Hematopoietic multipotent progenitor cell treated with erythropoietin and hydrocortisone succinate and interleukin-3 and kit ligand, for 6 days (in vitro differentiated cells): ENCODE measurements around the gene SLU7.

Experiments
- DNase-seq: peaks from one replicate; pipeline ENCODE4 v3.0.0-alpha.2; 2015

The SLU7 gene

DNA sequence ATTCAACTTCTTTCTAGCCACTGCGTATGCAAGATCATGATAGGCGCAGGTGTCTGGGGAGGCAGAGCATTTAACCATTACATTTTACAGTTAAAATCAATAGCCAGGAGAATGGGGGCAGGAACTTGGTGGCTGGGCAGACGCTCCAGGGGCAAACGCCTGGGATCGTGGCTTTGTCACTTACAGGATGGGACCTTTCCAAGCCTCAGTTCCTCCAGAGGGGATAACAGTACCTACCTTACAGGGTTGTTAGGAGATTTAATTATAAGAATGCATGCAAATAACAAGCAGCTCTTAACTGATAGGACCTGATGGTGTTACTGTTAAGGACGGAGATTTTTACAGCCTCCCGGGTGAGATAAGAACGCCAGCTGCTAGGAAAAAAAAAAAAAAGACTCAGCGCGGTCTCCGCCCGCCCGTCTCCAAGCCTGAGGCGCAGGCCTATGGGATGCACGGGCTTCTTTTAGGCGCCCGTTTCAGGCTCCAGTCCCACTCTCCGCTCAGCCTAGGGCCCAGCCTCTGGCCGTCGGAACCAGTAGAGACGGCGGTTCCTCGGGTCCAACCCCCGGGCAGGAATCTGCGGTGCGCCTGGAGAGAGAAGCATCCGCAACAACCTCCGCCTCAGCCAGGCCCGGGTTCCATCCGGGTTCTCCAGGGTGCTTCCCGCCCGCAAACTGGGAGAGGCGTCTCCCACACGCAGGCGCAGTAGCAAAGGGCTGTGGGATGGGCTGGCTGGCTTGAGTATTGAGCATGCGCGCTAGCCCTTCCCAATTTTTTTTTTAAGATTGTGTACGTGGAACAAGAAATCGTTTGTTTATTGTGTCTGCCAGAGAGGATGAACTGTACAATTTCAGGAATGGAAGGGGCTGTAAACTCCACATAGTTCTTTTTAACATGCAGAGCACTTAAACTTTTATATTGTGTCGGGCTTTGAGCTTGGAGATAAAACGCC, 19.2 kb downstream of the SLU7 start, which contains the start of gene FAM200C:
FAM200C (minus strand) TSS at position 653 of the 952 bp plus-strand sequence. CDS start 4,564 bp downstream, outside the sequence.
- DNase-seq = peak; percentile 96

DNA sequence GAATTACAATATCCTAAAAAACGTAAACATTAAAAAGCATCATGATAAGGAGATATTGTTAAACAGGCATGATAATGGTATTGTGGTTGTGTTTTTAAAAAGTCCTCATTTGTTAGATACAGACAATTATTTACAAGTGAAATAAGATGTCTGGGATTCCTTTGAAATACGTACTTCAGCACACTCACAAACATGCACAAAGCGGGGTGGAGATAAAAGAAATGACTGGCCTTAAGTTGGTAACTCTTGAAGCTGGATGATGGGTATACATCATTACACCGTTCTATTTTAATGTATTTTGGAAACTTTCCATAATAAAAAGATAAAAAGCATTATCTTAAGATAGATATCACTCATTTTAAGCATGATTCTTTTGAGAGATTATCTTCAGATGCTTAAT, 20.1 kb downstream of the SLU7 start:
- peak; percentile 26 for DNase-seq

- no peak for DNase-seq
Measured at GRCh38 chr5:160397492-160397891, 21.4 kb downstream of the SLU7 start.

GRCh38 chr5:160395111-160395510, 23.8 kb downstream of the SLU7 start:
- DNase-seq = no peak

DNA sequence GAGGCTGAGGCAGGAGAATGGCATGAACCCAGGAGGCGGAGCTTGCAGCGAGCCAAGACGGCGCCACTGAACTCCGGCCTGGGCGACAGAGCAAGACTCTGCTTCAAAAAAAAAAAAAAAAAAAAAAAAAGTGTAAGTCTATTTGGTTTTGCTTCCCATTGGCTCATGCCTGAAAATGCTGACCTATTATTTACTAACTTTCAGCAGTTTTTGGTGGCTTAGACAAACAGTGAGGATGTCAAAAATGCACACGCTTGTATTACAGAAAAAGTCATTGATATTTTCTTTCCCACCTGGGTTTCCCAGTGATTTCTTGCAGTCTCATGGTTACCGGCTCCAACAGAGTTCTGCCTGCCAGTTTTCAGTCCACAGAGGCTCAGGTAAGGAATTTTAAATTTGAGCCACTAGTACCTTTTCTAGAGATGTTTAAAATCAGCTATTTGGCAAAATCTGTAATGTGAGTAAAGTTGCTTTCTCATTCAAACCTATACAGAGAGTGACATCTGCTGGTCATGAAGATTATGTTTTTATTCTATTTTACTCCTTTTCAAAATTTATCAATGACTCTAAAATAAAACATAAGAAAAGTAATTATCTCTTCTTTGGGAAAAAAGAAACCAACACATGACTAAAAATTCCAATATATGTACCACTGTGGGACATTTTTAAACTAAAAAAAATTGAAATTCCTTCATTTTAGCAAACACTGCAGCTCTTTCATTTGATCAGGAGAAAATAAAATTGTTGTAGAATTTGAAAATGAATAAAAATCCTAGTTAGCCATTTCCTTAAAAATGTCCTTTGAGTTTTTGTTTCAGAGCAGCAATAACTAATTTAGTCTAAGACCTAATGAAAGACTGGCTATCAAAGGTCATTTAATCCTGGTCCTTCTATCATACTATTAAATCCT, 27.8 kb downstream of the SLU7 start:
- DNase-seq = peak; percentile 79

DNA sequence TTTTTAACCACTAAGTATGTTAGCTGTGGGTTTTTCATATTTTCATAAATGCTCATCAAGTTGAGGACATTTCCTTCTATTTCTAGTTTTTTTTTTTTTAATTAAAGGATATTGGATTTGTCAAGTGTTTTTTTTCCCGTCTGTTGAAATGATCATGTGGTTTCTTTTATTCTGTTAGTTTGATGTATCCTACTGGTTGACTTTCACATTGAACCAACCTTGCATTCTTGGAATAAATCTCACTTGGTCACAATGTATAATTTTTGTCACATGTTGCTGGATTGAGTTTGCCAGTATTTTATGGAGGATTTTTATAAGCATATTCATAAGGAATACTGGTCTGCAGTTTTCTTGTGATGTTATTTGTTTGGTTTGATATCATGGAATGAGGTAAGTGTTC, 31.4 kb downstream of the SLU7 start:
- no peak for DNase-seq

- DNase-seq = no peak
Measured at GRCh38 chr5:160385496-160385895, 33.4 kb downstream of the SLU7 start.

DNA sequence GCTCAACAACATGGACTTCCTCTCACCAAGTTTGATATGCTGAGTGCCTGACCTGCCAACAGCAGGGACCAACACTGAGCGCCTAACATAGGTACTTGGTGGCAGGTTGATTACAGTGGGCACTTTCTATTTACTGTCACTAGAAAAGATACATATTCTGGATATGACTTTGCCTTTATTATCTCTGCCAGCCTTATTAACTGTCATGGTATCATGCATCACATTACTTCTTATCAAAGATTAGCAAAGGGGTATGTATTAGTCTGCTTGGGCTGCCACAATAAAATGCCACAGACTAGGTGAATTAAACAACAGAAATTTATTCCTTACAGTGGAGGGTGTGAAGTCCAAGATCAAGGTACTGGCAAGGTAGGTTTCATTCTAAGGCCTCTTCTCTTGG, 34.2 kb downstream of the SLU7 start:
- peak; percentile 53 for DNase-seq

DNA sequence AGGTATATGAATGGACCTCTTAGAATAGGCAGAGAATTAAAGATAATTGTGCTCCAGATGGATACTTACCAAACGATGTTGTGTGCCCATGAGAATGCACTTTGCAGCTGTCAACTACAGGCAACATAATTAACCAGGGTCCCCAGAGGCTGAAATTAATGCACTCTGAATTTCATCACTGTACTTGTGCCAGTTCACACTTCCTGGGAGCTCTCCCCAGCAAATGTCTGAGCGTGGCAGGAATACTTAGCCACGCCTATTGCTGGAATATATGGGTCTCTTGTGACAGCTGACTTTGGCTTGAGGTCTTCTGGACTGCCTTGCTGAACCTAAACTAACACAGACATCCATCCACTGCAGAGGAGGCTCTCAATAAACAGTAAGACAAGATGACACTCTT, 36.5 kb downstream of the SLU7 start:
- no peak for DNase-seq

DNA sequence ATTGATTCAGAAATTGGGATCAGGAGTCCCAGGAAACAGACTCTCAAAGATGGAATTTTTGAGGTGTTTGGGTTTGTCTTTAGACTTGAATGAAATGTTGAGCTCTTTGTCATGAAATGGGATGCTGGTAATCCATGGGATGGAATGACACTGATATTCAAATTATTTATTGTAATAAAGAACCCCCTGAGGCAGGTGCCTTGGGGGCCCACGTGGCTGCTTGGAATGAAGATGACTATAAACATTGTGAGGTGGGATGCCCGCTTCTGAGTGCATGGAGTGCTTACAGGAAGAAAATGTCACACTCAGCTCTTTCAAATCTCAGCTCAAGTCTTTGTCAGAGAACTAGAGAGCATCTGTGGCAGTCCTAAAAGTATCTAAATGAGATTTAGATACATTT, 38.8 kb downstream of the SLU7 start:
- DNase-seq = no peak

DNA sequence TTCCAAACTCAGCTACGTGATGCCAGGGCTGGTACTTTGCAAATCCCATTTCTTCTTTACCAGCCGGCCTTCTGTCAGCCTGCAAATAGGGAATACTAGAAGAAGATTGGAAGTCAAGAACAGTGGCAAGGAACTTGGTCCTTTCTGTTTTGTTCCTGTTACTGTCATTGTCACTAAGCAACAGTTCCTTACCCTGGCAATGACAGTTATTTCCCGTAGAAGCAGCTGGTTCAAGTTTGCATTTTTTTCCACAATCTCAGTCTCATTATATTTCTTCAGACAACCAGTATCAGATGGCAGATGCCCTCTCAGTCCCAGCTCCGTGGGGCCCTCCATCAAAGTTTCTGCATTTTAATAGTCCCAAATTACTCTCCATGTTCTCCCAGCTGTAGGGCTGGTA, 39.4 kb downstream of the SLU7 start:
- DNase-seq = no peak

DNA sequence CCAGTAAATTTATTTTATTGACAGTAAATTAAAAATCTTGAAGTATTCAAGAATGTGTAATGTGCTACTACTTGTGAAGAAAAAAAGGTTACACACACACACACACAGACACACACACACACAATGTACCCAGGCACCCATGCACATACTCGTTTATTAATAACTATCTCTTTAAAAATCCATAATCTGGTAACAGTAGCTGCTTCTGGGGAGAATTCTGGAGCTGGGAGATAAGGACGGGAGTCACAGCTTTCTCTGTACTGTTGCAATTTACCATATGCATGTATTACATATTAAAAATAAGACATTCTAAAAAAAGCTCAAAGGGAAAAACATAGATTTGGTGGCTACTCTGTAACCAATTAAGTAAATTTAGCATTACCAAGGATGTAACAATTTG, 40.6 kb downstream of the SLU7 start:
- DNase-seq = peak; percentile 85

GRCh38 chr5:160377651-160378050, 41.2 kb downstream of the SLU7 start:
- no peak for DNase-seq

DNA sequence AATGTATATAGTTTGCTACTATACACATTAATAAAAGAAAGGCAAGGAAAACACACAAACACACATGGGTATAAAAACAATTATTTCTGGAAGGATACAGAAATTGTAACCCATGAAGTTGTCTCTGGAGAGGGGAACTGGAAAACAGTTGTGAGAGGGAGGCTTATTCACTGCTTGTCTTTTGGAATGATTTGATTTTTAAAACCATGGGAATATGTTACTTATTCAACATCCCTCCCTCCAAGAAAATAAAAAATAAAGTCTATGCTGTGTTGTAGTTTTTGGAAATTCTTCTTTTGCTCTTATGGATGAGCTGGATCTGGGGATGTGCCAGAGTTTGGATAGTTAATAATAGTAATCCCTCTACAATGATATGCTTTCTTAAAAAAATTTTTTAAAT, 42.5 kb downstream of the SLU7 start:
- DNase-seq = no peak

DNA sequence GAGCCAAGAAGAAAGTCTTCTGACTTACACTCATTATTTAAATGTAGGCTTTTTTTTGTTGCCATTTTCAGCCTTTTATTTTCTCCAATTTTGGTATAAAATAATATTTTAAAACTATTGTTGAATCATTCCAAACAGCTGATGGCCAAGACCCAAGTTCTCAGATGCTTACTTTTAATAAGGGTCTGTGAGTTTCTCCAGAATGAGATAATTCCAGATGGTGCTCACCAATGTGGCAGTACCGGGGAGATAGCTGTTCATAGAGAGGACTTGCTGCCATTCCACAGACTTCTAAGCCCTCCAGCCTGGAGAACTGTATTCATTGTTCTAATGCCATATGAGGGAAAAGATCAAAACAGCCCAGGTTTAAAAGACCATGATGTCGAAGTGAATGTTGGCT, 43.2 kb downstream of the SLU7 start:
- DNase-seq = no peak

DNA sequence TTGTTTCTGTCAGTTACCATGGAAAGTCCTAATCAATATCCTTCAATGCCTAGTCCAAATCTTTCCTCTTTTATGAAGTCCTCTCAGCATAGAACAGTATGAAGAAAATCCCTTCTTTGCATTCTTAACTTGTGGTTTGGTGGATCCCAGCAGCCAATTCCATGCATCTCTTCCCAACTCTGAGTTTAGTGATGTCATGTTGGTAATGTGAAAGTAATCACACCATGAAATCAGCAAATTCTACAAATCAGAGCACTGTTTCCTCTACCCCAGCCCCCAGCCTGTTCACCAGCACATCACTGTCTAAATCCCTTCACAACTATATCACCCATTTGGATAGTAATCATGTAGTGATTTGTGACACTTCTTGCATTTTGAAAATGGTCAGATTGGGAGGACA, 43.7 kb downstream of the SLU7 start:
- no peak for DNase-seq

GRCh38 chr5:160371294-160371693, 47.6 kb downstream of the SLU7 start:
- DNase-seq = no peak

DNA sequence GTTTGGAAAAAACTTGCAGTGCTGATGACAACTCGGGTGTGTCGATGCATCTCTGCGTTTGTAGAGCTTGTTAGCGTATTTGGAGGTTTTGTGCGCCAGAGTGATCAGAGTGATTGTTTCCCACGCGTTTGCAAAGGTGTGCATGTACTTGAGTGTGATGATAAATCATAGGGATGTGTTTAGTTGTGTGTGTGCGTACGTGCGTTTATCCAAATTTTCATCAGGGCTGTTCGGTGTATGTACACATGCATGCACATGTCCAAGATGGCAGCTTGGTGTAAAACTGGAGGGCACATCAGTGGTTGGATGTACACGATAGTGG, 48.2 kb downstream of the SLU7 start:
- no peak for DNase-seq

- peak; percentile 19 for DNase-seq
Measured at GRCh38 chr5:160369990-160370712, 48.7 kb downstream of the SLU7 start, which contains the start of gene C1QTNF2. TSS of gene C1QTNF2 (minus strand) at chr5:160370626. CDS start at chr5:160355011, 15,615 bp downstream.

DNA sequence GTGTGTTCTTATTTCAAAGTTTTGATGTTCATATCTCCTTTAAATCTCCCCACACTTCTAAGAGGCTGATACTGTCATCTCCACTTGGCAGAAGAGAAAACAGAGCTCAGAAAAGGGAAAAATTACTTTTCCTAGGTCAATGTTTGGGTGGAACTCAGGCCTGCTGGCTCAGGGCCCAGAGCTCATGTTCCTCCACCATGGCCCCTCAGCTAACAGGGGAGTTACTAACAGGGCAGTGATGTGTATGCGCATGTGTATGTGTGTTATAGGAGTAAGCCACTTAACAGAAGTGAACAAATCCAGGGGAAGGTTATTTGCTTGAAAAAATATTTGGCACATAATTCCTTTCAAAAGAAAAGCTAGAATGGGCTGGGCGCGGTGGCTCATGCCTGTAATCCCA, 51.0 kb downstream of the SLU7 start:
- no peak for DNase-seq

- peak; percentile 38 for DNase-seq
Measured at GRCh38 chr5:160367261-160367660, 51.6 kb downstream of the SLU7 start.

DNA sequence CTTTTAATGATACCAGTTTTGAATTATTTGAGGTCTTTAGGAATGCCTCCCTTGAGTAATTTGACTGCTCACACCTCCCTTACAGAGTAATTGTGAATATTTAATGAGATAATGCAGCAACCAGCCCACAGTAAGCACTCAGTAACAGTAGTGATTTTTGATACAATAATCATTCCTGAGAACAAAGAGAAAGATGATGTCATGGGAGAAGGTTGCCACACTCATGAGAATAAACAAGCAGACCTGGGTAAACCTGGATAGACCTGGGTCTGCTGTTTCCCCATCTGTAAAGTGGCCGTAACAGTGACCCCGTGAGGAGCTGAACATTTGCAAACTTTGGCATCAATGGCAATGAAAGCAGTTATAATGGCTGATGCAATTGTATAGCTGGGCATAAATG, 52.7 kb downstream of the SLU7 start:
- DNase-seq = no peak
